Right lobe of liver (tissue), 4 donors: ENCODE results near the gene DGKH.

ENCODE experiments used
- CTCF ChIP-seq, 4 donors: fragments of 200-600 bp in 3 of 4; fragments of 450-650 bp in 1 of 4; IDR thresholded peaks; one replicate each; pipeline versions ENCODE4 v1.5.1 to v1.8.0; 2016 to 2022; ENCODE audit warnings: antibody characterized with exemption in 4 of 4, mild to moderate bottlenecking in 2 of 4
- POLR2A ChIP-seq: fragments of 450-650 bp; IDR thresholded peaks from one replicate; pipeline ENCODE4 v1.6.1; 2017; ENCODE audit warnings: antibody characterized with exemption, mild to moderate bottlenecking
- donor health status: DM: no; HTN: no; CAD: no.
- donor health status: DM: no; HTN: no; CAD: no.
- donor health status: DM: no; HTN: yes; CAD: no.

- TF ChIP-seq POLR2A, result no peak
- no peak for TF ChIP-seq CTCF (IDR thresholded peaks at IDR 0.05)
Observed at GRCh38 chr13:42040730-42041010, 7.8 kb upstream of the DGKH start.
